Measurements from ENCODE around the gene SRP14.
A peak's percentile ranks its signal among the peaks of the same experiment; 100 is the strongest.

SRP14 gene

GRCh38 chr15:40038638-40039543 is at the start of gene SRP14:
TSS of gene SRP14 (minus strand) at chr15:40039181. CDS start at chr15:40039116, 65 bp downstream.
- no peaks in the 10 kb centered on the region for H3K27me3 ChIP-seq (replicated peaks; ENCODE audit: control insufficient read depth, insufficient read depth, low read length)
- H3K9ac ChIP-seq (ENCODE audit: low read length), result peak within 1 kb of the TSS; percentile 96
- no peaks in the 10 kb centered on the region for H3K9me3 ChIP-seq (ENCODE audit: control insufficient read depth, low read length)
- H3K4me3 ChIP-seq (ENCODE audit: low read length), result peak within 1 kb of the TSS; percentile 92
- H3K36me3 ChIP-seq (ENCODE audit: control insufficient read depth, insufficient read depth, low read length, severe bottlenecking), result peaks cover 34% of the 10 kb centered on the region
- peaks cover 14% of the 10 kb centered on the region for H3K4me1 ChIP-seq (ENCODE audit: control insufficient read depth, insufficient read depth, low read length)
- DNase-seq (ENCODE audit: low read depth), result peak; percentile 97

GRCh38 chr15:40087991-40088928 is 49.3 kb upstream of the SRP14 start:
- DNase-seq (ENCODE audit: low read depth), result peak; percentile 68
- H3K9me3 ChIP-seq (ENCODE audit: control insufficient read depth, low read length), result no peaks in the 10 kb centered on the region
- H3K27me3 ChIP-seq (replicated peaks; ENCODE audit: control insufficient read depth, insufficient read depth, low read length), result peaks cover 6% of the 10 kb centered on the region
- H3K9ac ChIP-seq (ENCODE audit: low read length), result no peak overlapping the region
- no peaks in the 10 kb centered on the region for H3K36me3 ChIP-seq (ENCODE audit: control insufficient read depth, insufficient read depth, low read length, severe bottlenecking)
- H3K4me3 ChIP-seq (ENCODE audit: low read length), result no peak overlapping the region
- H3K4me1 ChIP-seq (ENCODE audit: control insufficient read depth, insufficient read depth, low read length), result peaks cover 36% of the 10 kb centered on the region

- Histone ChIP-seq H3K36me3 (ENCODE audit: control insufficient read depth, insufficient read depth, low read length, severe bottlenecking) (no peaks in the 10 kb centered on the region), H3K4me3 (ENCODE audit: low read length) (no peak overlapping the region), H3K4me1 (ENCODE audit: control insufficient read depth, insufficient read depth, low read length) (peaks cover 31% of the 10 kb centered on the region), H3K9me3 (ENCODE audit: control insufficient read depth, low read length) (no peaks in the 10 kb centered on the region), H3K9ac (ENCODE audit: low read length) (no peak overlapping the region), H3K27me3 (replicated peaks; ENCODE audit: control insufficient read depth, insufficient read depth, low read length) (peaks cover 11% of the 10 kb centered on the region)
- no peak for DNase-seq (ENCODE audit: low read depth)
Measured at GRCh38 chr15:40087068-40087810, 48.3 kb upstream of the SRP14 start.

GRCh38 chr15:40085266-40085665 is 46.3 kb upstream of the SRP14 start:
- peaks cover 11% of the 10 kb centered on the region for H3K27me3 ChIP-seq (replicated peaks; ENCODE audit: control insufficient read depth, insufficient read depth, low read length)
- no peaks in the 10 kb centered on the region for H3K9me3 ChIP-seq (ENCODE audit: control insufficient read depth, low read length)
- H3K9ac ChIP-seq (ENCODE audit: low read length), result no peak overlapping the region
- DNase-seq (ENCODE audit: low read depth), result no peak
- H3K4me3 ChIP-seq (ENCODE audit: low read length), result no peak overlapping the region
- no peaks in the 10 kb centered on the region for H3K36me3 ChIP-seq (ENCODE audit: control insufficient read depth, insufficient read depth, low read length, severe bottlenecking)
- peaks cover 34% of the 10 kb centered on the region for H3K4me1 ChIP-seq (ENCODE audit: control insufficient read depth, insufficient read depth, low read length)

- no peak for DNase-seq (ENCODE audit: low read depth)
- H3K4me1 ChIP-seq (ENCODE audit: control insufficient read depth, insufficient read depth, low read length), result peaks cover 34% of the 10 kb centered on the region
- H3K9ac ChIP-seq (ENCODE audit: low read length), result no peak overlapping the region
- peaks cover 11% of the 10 kb centered on the region for H3K27me3 ChIP-seq (replicated peaks; ENCODE audit: control insufficient read depth, insufficient read depth, low read length)
- no peaks in the 10 kb centered on the region for H3K9me3 ChIP-seq (ENCODE audit: control insufficient read depth, low read length)
- H3K4me3 ChIP-seq (ENCODE audit: low read length), result no peak overlapping the region
- H3K36me3 ChIP-seq (ENCODE audit: control insufficient read depth, insufficient read depth, low read length, severe bottlenecking), result no peaks in the 10 kb centered on the region
Measured at GRCh38 chr15:40084650-40085049, 45.7 kb upstream of the SRP14 start.

- peaks cover 19% of the 10 kb centered on the region for H3K4me1 ChIP-seq (ENCODE audit: control insufficient read depth, insufficient read depth, low read length)
- H3K9me3 ChIP-seq (ENCODE audit: control insufficient read depth, low read length), result no peaks in the 10 kb centered on the region
- no peak for DNase-seq (ENCODE audit: low read depth)
- peak overlapping the region; percentile 80 for H3K9ac ChIP-seq (ENCODE audit: low read length)
- peak overlapping the region; percentile 76 for H3K4me3 ChIP-seq (ENCODE audit: low read length)
- H3K36me3 ChIP-seq (ENCODE audit: control insufficient read depth, insufficient read depth, low read length, severe bottlenecking), result no peaks in the 10 kb centered on the region
- peaks cover 11% of the 10 kb centered on the region for H3K27me3 ChIP-seq (replicated peaks; ENCODE audit: control insufficient read depth, insufficient read depth, low read length)
Measured at GRCh38 chr15:40082195-40082883, 43.4 kb upstream of the SRP14 start.

- Histone ChIP-seq H3K27me3 (replicated peaks; ENCODE audit: control insufficient read depth, insufficient read depth, low read length) (peaks cover 11% of the 10 kb centered on the region), H3K9ac (ENCODE audit: low read length) (peak overlapping the region; percentile 80), H3K9me3 (ENCODE audit: control insufficient read depth, low read length) (no peaks in the 10 kb centered on the region), H3K4me3 (ENCODE audit: low read length) (peak overlapping the region; percentile 76), H3K36me3 (ENCODE audit: control insufficient read depth, insufficient read depth, low read length, severe bottlenecking) (no peaks in the 10 kb centered on the region), H3K4me1 (ENCODE audit: control insufficient read depth, insufficient read depth, low read length) (peaks cover 19% of the 10 kb centered on the region)
- DNase-seq (ENCODE audit: low read depth), result peak; percentile 75
Measured at GRCh38 chr15:40081691-40082194, 42.8 kb upstream of the SRP14 start.

GRCh38 chr15:40080847-40081246 is 41.9 kb upstream of the SRP14 start:
- peaks cover 11% of the 10 kb centered on the region for H3K27me3 ChIP-seq (replicated peaks; ENCODE audit: control insufficient read depth, insufficient read depth, low read length)
- no peak overlapping the region for H3K9ac ChIP-seq (ENCODE audit: low read length)
- peaks cover 19% of the 10 kb centered on the region for H3K4me1 ChIP-seq (ENCODE audit: control insufficient read depth, insufficient read depth, low read length)
- no peak for DNase-seq (ENCODE audit: low read depth)
- H3K4me3 ChIP-seq (ENCODE audit: low read length), result peak overlapping the region; percentile 76
- H3K36me3 ChIP-seq (ENCODE audit: control insufficient read depth, insufficient read depth, low read length, severe bottlenecking), result no peaks in the 10 kb centered on the region
- no peaks in the 10 kb centered on the region for H3K9me3 ChIP-seq (ENCODE audit: control insufficient read depth, low read length)

- no peaks in the 10 kb centered on the region for H3K9me3 ChIP-seq (ENCODE audit: control insufficient read depth, low read length)
- peaks cover 11% of the 10 kb centered on the region for H3K27me3 ChIP-seq (replicated peaks; ENCODE audit: control insufficient read depth, insufficient read depth, low read length)
- H3K9ac ChIP-seq (ENCODE audit: low read length), result no peak overlapping the region
- no peaks in the 10 kb centered on the region for H3K36me3 ChIP-seq (ENCODE audit: control insufficient read depth, insufficient read depth, low read length, severe bottlenecking)
- no peak for DNase-seq (ENCODE audit: low read depth)
- H3K4me1 ChIP-seq (ENCODE audit: control insufficient read depth, insufficient read depth, low read length), result peaks cover 19% of the 10 kb centered on the region
- H3K4me3 ChIP-seq (ENCODE audit: low read length), result no peak overlapping the region
Measured at GRCh38 chr15:40080104-40080503, 41.1 kb upstream of the SRP14 start.

- no peak for DNase-seq (ENCODE audit: low read depth)
- no peaks in the 10 kb centered on the region for H3K36me3 ChIP-seq (ENCODE audit: control insufficient read depth, insufficient read depth, low read length, severe bottlenecking)
- H3K9me3 ChIP-seq (ENCODE audit: control insufficient read depth, low read length), result no peaks in the 10 kb centered on the region
- no peak overlapping the region for H3K9ac ChIP-seq (ENCODE audit: low read length)
- peaks cover 11% of the 10 kb centered on the region for H3K27me3 ChIP-seq (replicated peaks; ENCODE audit: control insufficient read depth, insufficient read depth, low read length)
- H3K4me3 ChIP-seq (ENCODE audit: low read length), result no peak overlapping the region
- H3K4me1 ChIP-seq (ENCODE audit: control insufficient read depth, insufficient read depth, low read length), result peaks cover 19% of the 10 kb centered on the region
Measured at GRCh38 chr15:40079456-40079855, 40.5 kb upstream of the SRP14 start.
